Measurements from ENCODE around the gene TBC1D4. TPM values are rescaled to one million over a fixed set of nuclear protein-coding genes. Genes with fewer than 3 reads are reported as not detected.

TBC1D4 gene
- total and polyA plus RNA-seq, 10 of the 15 experiments (the other 5 are each of a cell fraction or from before 2014, with no cell fraction given) = 11.0 to 38.6 (median 25.5) TPM

DNA sequence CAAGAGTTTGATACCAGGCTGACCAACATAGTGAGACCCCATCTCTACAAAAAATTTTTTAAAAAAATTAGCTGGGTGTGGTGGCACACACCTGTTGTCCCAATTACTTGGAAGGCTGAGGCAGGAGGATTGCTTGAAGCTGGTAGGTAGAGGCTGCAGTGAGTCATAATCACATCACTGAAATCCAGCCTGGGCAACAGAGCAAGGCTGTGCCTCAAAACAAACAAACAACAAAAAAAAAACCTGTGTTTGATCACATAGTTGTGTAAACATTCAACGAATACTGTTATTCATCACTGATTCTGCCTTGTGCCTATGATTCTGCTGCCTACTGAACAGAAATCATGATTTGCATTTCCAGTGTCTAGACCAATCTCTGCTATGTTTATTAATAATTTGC is 134.0 kb downstream of the TBC1D4 start:
- Histone ChIP-seq H4K20me1 (ENCODE audit: control insufficient read depth, insufficient read depth) (no peaks in the 10 kb centered on the region), H3K27ac (ENCODE audit: control insufficient read depth, insufficient read depth) (no peak overlapping the region), H3K79me2 (ENCODE audit: control insufficient read depth, insufficient read depth, low read length) (no peaks in the 10 kb centered on the region), H3K27me3 (replicated peaks in 1 of 2; ENCODE audit: control insufficient read depth in 2 of 2, insufficient read depth in 2 of 2, low read length in 1 of 2) (no peaks in the 10 kb centered on the region), H3K9ac (ENCODE audit: control insufficient read depth, insufficient read depth, low read length) (no peak overlapping the region), H3K4me3 (no peak overlapping the region), H2AFZ (ENCODE audit: control insufficient read depth, low read depth, low read length) (no peak overlapping the region), H3K36me3 (ENCODE audit: control insufficient read depth in 2 of 2, insufficient read depth in 2 of 2, low read length in 1 of 2) (peaks cover 0 to 7% of the 10 kb centered on the region in 2 experiments; a peak in 1 of 4 replicates), H3K4me1 (ENCODE audit: control insufficient read depth, insufficient read depth, low read length) (no peaks in the 10 kb centered on the region), H3K9me3 (replicated peaks; ENCODE audit: control insufficient read depth, insufficient read depth, low read length) (no peaks in the 10 kb centered on the region; the same call in 1 of the 3 replicates), H3K4me2 (ENCODE audit: control insufficient read depth, insufficient read depth) (no peak overlapping the region)
- BruUV-seq (replicated peaks) = no TSS peak
- in situ Hi-C loops (cut with MboI) (no loop called here), intact Hi-C loops (cut with micrococcal nuclease; ENCODE audit: unreplicated experiment) (no loop called here)
- no peak for TF ChIP-seq FOXM1 (IDR thresholded peaks at IDR 0.05; ENCODE audit: low read depth, low read length)
- TF ChIP-seq MYB (IDR thresholded peaks at IDR 0.05; ENCODE audit: borderline replicate concordance, low read depth, low read length) = no peak
- no peak for TF ChIP-seq CBFB (IDR thresholded peaks at IDR 0.05; ENCODE audit: low read depth)
- no peak for TF ChIP-seq POLR2A (IDR thresholded peaks at IDR 0.05; ENCODE audit: low read depth, low read length)
- no peak for TF ChIP-seq ZNF687 (IDR thresholded peaks at IDR 0.05)
- no peak for TF ChIP-seq CEBPB (IDR thresholded peaks at IDR 0.05; ENCODE audit: borderline replicate concordance in 1 of 2, low read depth in 2 of 2, low read length in 2 of 2)
- TF ChIP-seq CBX5 (IDR thresholded peaks at IDR 0.05; ENCODE audit: low read depth) = no peak
- no peak for TF ChIP-seq JUNB (IDR thresholded peaks at IDR 0.05)
- no peak for TF ChIP-seq POLR2AphosphoS5 (IDR thresholded peaks at IDR 0.05; ENCODE audit: low read length)
- no peak for TF ChIP-seq STAT3 (IDR thresholded peaks at IDR 0.05; ENCODE audit: low read depth, low read length)
- no peak for TF ChIP-seq ZSCAN29 (IDR thresholded peaks at IDR 0.05)
- no peak for TF ChIP-seq RBBP5 (conservative IDR thresholded peaks at IDR 0.05)
- no peak for FAIRE-seq
- CTCF ChIA-PET = no interaction called here
- RAD21 ChIA-PET (ENCODE audit: unreplicated experiment) = no interaction called here
- POLR2A ChIA-PET = interaction anchor here (0.7 kb wide), 1 partner anchor 17 kb away, joined by 3 read pairs; no protein-coding TSS in a partner anchor
- no peak for ATAC-seq
- 38% methylated on average over 1 of the region's 1 CpG for WGBS (ENCODE audit: insufficient coverage, insufficient replicate concordance, low lambda C conversion rate, missing lambda C conversion rate)
- SMC1A ChIA-PET (ENCODE audit: uncharacterized antibody, unreplicated experiment) = interaction anchor here (0.8 to 1.5 kb wide), 4 partner anchors 10 to 24 kb away, joined by 3 to 5 read pairs (median 4); no protein-coding TSS in a partner anchor
- DNase-seq (ENCODE audit: low read depth, low spot score) = no peak

All from GM12878 (cell line).